KMS-11 (cell line): Measurements from ENCODE around the gene UNC93A.
A peak's percentile ranks its signal among the peaks of the same experiment; 100 is the strongest.
"Not testable (repeated sequence)": the region's sequence is repeated elsewhere in the genome, so short reads cannot be mapped to it uniquely, and the experiment has no call there.

Experiments used
- H2AFZ ChIP-seq: fragments of 200-600 bp; sonication (generic); 2 replicates; pipeline ENCODE4 v1.6.1; 2016; ENCODE audit warnings: antibody characterized with exemption, mixed run types, low read depth
- H3K27ac ChIP-seq: fragments of 200-600 bp; sonication (generic); 2 replicates; pipeline ENCODE4 v1.6.1; 2016; ENCODE audit warnings: mild to moderate bottlenecking, mixed run types
- H3K27me3 ChIP-seq: fragments of 200-600 bp; sonication (generic); 2 replicates; pipeline ENCODE4 v1.6.1; 2017; ENCODE audit warnings: mild to moderate bottlenecking, low read depth, mixed run types, moderate library complexity; ENCODE audit not compliant: insufficient read depth
- H3K36me3 ChIP-seq: fragments of 200-600 bp; sonication (generic); 2 replicates; pipeline ENCODE4 v1.6.1; 2017; ENCODE audit warnings: mild to moderate bottlenecking, mixed run types; ENCODE audit not compliant: insufficient read depth
- H3K4me1 ChIP-seq: fragments of 200-600 bp; sonication (generic); 2 replicates; pipeline ENCODE4 v1.6.1; 2016; ENCODE audit warnings: mild to moderate bottlenecking, low read depth, mixed run types; ENCODE audit not compliant: poor library complexity, severe bottlenecking
- H3K4me2 ChIP-seq: fragments of 200-600 bp; sonication (generic); 2 replicates; pipeline ENCODE4 v1.7.0; 2016; ENCODE audit warnings: mild to moderate bottlenecking, mixed run types
- H3K4me3 ChIP-seq: fragments of 200-600 bp; sonication (generic); IDR thresholded peaks from 2 replicates; pipeline ENCODE4 v1.6.1; 2017; ENCODE audit warnings: low read depth, low read length, mixed read lengths; ENCODE audit not compliant: insufficient read depth
- H3K79me2 ChIP-seq: fragments of 200-600 bp; sonication (generic); 2 replicates; pipeline ENCODE4 v1.6.1; 2016; ENCODE audit warnings: low read depth, mixed run types; ENCODE audit not compliant: insufficient read depth
- H3K9ac ChIP-seq: fragments of 200-600 bp; sonication (generic); 2 replicates; pipeline ENCODE4 v1.6.1; 2016; ENCODE audit warnings: mild to moderate bottlenecking, mixed run types
- H4K20me1 ChIP-seq: fragments of 200-600 bp; sonication (generic); 2 replicates; pipeline ENCODE4 v1.6.1; 2016; ENCODE audit warnings: mild to moderate bottlenecking, mixed run types; ENCODE audit not compliant: insufficient read depth
- CTCF ChIP-seq: fragments of 200-600 bp; sonication (generic); conservative IDR thresholded peaks from 2 replicates; pipeline ENCODE4 v1.6.1; 2017; ENCODE audit warnings: low read depth, mild to moderate bottlenecking, antibody characterized with exemption, low read length, moderate library complexity, mixed read lengths

The UNC93A gene

GRCh38 chr6:167255918-167256553, 35.1 kb upstream of the UNC93A start:
- Histone ChIP-seq H4K20me1 (no peaks in the 10 kb centered on the region), H3K79me2 (no peaks in the 10 kb centered on the region), H3K4me3 (no peak overlapping the region), H3K4me2 (no peak overlapping the region), H3K27ac (no peak overlapping the region), H3K27me3 (no peaks in the 10 kb centered on the region), H3K9ac (no peak overlapping the region), H3K36me3 (no peaks in the 10 kb centered on the region), H2AFZ (no peak overlapping the region), H3K4me1 (no peaks in the 10 kb centered on the region)
- peak; percentile 32; the same call in 1 of the 2 replicates for TF ChIP-seq CTCF

GRCh38 chr6:167258646-167259045, 32.5 kb upstream of the UNC93A start:
- Histone ChIP-seq H3K36me3 (no peaks in the 10 kb centered on the region), H3K27ac (no peak overlapping the region), H3K4me2 (no peak overlapping the region), H3K4me1 (no peaks in the 10 kb centered on the region), H3K27me3 (no peaks in the 10 kb centered on the region), H4K20me1 (no peaks in the 10 kb centered on the region), H3K9ac (no peak overlapping the region), H3K4me3 (no peak overlapping the region), H3K79me2 (no peaks in the 10 kb centered on the region), H2AFZ (no peak overlapping the region)
- no peak for TF ChIP-seq CTCF

GRCh38 chr6:167266057-167266829, 24.9 kb upstream of the UNC93A start:
- H3K36me3 ChIP-seq, H3K4me1 ChIP-seq, H3K27me3 ChIP-seq, H3K79me2 ChIP-seq, H3K4me2 ChIP-seq, H3K4me3 ChIP-seq, H3K27ac ChIP-seq, H4K20me1 ChIP-seq, H2AFZ ChIP-seq, H3K9ac ChIP-seq: not testable (repeated sequence)

GRCh38 chr6:167266830-167267555, 24.1 kb upstream of the UNC93A start:
- no peak overlapping the region for H3K4me2 ChIP-seq
- H3K27ac ChIP-seq: no peak overlapping the region
- no peak for TF ChIP-seq CTCF
- no peaks in the 10 kb centered on the region for H3K4me1 ChIP-seq
- H3K9ac ChIP-seq: no peak overlapping the region
- no peaks in the 10 kb centered on the region for H3K27me3 ChIP-seq
- H3K79me2 ChIP-seq: no peaks in the 10 kb centered on the region
- no peaks in the 10 kb centered on the region for H3K36me3 ChIP-seq
- H4K20me1 ChIP-seq: no peaks in the 10 kb centered on the region
- no peak overlapping the region for H3K4me3 ChIP-seq
- H2AFZ ChIP-seq: no peak overlapping the region

GRCh38 chr6:167267556-167267898, 23.6 kb upstream of the UNC93A start:
- not testable (repeated sequence) for H4K20me1 ChIP-seq, H3K9ac ChIP-seq, H3K4me1 ChIP-seq, H3K36me3 ChIP-seq, H3K4me2 ChIP-seq, H3K79me2 ChIP-seq, H3K27ac ChIP-seq, H2AFZ ChIP-seq, H3K27me3 ChIP-seq, H3K4me3 ChIP-seq
